ENCODE results near the gene SERPINA3.

SERPINA3 gene

DNA sequence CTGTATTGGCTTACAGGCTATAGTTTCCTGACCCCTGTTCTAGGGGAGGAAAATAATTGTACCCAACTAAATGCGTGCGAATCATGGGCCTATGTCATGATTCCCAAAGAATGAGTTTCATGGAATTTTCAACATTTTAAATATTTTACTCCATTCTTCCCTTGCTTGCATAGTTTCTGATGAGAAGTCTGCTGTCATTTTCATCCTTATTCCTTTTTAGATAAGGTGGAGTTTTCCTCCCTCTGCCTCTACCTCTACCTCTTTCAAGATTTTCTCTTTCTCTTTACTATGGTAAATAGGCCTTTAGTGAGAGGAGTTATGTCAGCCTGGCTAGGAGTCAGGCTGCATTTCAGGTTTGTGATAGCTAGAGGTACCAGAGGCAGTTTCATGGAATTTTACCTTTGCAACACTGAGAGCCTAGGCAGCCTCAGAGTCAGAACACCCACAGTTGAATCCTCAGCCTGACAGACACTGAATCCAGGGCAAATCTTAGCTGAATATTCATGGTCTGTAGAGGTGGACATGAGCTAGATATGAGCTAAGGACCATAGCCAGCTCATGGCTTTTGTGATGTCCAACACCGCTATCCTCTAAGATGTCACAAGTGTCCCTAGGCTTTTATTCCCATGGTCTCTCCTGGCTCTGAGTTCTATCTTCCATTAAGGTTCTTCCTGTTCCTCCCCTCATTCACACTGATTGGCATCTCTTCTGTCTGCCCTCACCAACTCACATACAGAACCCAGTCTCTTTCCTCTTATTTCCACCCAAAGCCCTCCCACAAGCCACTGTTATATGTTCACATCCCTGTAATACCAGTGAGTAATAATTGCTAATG lies 6.0 kb downstream of the SERPINA3 start:
- Histone ChIP-seq H3K4me1 (ENCODE audit: low read length) (no peaks in the 10 kb centered on the region), H4K20me1 (ENCODE audit: insufficient read depth, low read length) (no peaks in the 10 kb centered on the region), H3K27me3 (ENCODE audit: low read depth, low read length) (peaks cover 9% of the 10 kb centered on the region; the same call in 1 of the 2 replicates), H3K4me3 (ENCODE audit: low read length) (no peak overlapping the region), H2AFZ (ENCODE audit: low read depth, low read length) (no peak overlapping the region), H3K79me2 (ENCODE audit: low read length) (no peaks in the 10 kb centered on the region), H3K4me2 (ENCODE audit: low read length) (no peak overlapping the region), H3K36me3 (replicated peaks; ENCODE audit: low read depth, low read length) (no peaks in the 10 kb centered on the region), H3K9me3 (ENCODE audit: insufficient read depth, low read length) (peaks cover 10% of the 10 kb centered on the region; the same call in 1 of the 2 replicates), H3K9ac (ENCODE audit: low read length) (no peak overlapping the region), H3K27ac (ENCODE audit: low read length) (no peak overlapping the region)
- TF ChIP-seq, protein P1, sequence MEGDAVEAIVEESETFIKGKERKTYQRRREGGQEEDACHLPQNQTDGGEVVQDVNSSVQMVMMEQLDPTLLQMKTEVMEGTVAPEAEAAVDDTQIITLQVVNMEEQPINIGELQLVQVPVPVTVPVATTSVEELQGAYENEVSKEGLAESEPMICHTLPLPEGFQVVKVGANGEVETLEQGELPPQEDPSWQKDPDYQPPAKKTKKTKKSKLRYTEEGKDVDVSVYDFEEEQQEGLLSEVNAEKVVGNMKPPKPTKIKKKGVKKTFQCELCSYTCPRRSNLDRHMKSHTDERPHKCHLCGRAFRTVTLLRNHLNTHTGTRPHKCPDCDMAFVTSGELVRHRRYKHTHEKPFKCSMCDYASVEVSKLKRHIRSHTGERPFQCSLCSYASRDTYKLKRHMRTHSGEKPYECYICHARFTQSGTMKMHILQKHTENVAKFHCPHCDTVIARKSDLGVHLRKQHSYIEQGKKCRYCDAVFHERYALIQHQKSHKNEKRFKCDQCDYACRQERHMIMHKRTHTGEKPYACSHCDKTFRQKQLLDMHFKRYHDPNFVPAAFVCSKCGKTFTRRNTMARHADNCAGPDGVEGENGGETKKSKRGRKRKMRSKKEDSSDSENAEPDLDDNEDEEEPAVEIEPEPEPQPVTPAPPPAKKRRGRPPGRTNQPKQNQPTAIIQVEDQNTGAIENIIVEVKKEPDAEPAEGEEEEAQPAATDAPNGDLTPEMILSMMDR (IDR thresholded peaks at IDR 0.05; ENCODE audit: low read depth, low read length) = no peak
- TF ChIP-seq EZH2phosphoT487 (IDR thresholded peaks at IDR 0.05; ENCODE audit: low read depth) = no peak

DNA sequence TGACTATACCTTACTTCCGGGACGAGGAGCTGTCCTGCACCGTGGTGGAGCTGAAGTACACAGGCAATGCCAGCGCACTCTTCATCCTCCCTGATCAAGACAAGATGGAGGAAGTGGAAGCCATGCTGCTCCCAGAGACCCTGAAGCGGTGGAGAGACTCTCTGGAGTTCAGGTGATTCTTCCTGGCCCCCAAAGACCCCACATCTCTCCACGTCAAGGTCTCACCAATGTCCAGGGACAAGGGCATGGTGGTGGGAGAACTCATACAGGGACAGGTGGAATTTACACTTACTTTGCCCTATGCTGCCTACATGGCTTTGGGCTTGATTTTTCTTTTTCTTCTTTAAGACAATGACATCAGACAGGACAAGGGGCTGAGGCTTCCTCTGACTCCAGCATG lies 7.1 kb downstream of the SERPINA3 start:
- Histone ChIP-seq H3K36me3 (replicated peaks; ENCODE audit: low read depth, low read length) (no peaks in the 10 kb centered on the region), H3K4me2 (ENCODE audit: low read length) (no peak overlapping the region), H3K4me3 (ENCODE audit: low read length) (no peak overlapping the region)

DNA sequence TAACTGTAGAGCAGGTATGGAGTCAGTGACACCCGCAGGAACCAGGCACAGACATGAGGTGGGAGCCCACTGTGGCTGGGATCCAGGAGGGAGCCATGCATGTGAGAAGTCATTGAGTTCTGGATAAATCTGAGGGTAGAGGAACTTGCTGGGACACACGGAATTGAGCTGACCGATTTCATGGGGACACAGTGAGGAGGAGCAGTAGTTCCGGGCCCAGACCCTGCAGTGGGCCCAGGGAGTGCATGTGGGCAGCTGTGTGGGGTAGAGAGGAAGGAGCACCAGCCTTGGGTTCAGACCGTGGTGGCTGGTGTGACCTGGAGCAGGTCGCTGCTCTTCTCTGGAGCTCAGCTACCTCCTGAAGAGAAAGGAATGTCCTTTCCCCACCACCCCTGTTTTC lies 8.4 kb downstream of the SERPINA3 start:
- H3K79me2 ChIP-seq (ENCODE audit: low read length) = no peaks in the 10 kb centered on the region
- H2AFZ ChIP-seq (ENCODE audit: low read depth, low read length) = no peak overlapping the region
- H3K9me3 ChIP-seq (ENCODE audit: insufficient read depth, low read length) = peaks cover 10% of the 10 kb centered on the region; the same call in 1 of the 2 replicates
- no peaks in the 10 kb centered on the region for H3K4me1 ChIP-seq (ENCODE audit: low read length)
- H3K4me3 ChIP-seq (ENCODE audit: low read length) = no peak overlapping the region
- H3K27ac ChIP-seq (ENCODE audit: low read length) = no peak overlapping the region
- no peaks in the 10 kb centered on the region for H3K36me3 ChIP-seq (replicated peaks; ENCODE audit: low read depth, low read length)
- H3K4me2 ChIP-seq (ENCODE audit: low read length) = no peak overlapping the region
- H4K20me1 ChIP-seq (ENCODE audit: insufficient read depth, low read length) = no peaks in the 10 kb centered on the region
- H3K9ac ChIP-seq (ENCODE audit: low read length) = no peak overlapping the region
- peaks cover 10% of the 10 kb centered on the region; the same call in 1 of the 2 replicates for H3K27me3 ChIP-seq (ENCODE audit: low read depth, low read length)
- TF ChIP-seq, protein P1 (IDR thresholded peaks at IDR 0.05; ENCODE audit: low read depth, low read length) = no peak
- TF ChIP-seq EZH2phosphoT487 (IDR thresholded peaks at IDR 0.05; ENCODE audit: low read depth) = no peak

More for the DNA sequence above, 7.1 kb downstream of the SERPINA3 start:
- no peaks in the 10 kb centered on the region for H3K4me1 ChIP-seq (ENCODE audit: low read length)
- no peaks in the 10 kb centered on the region for H3K79me2 ChIP-seq (ENCODE audit: low read length)
- no peak overlapping the region for H2AFZ ChIP-seq (ENCODE audit: low read depth, low read length)
- no peak overlapping the region for H3K9ac ChIP-seq (ENCODE audit: low read length)
- peaks cover 10% of the 10 kb centered on the region; the same call in 1 of the 2 replicates for H3K27me3 ChIP-seq (ENCODE audit: low read depth, low read length)
- H3K9me3 ChIP-seq (ENCODE audit: insufficient read depth, low read length) = peaks cover 10% of the 10 kb centered on the region; the same call in 1 of the 2 replicates
- H4K20me1 ChIP-seq (ENCODE audit: insufficient read depth, low read length) = no peaks in the 10 kb centered on the region
- TF ChIP-seq EZH2phosphoT487 (IDR thresholded peaks at IDR 0.05; ENCODE audit: low read depth) = no peak
- TF ChIP-seq, protein P1 (IDR thresholded peaks at IDR 0.05; ENCODE audit: low read depth, low read length) = no peak
- no peak overlapping the region for H3K27ac ChIP-seq (ENCODE audit: low read length)

DNA sequence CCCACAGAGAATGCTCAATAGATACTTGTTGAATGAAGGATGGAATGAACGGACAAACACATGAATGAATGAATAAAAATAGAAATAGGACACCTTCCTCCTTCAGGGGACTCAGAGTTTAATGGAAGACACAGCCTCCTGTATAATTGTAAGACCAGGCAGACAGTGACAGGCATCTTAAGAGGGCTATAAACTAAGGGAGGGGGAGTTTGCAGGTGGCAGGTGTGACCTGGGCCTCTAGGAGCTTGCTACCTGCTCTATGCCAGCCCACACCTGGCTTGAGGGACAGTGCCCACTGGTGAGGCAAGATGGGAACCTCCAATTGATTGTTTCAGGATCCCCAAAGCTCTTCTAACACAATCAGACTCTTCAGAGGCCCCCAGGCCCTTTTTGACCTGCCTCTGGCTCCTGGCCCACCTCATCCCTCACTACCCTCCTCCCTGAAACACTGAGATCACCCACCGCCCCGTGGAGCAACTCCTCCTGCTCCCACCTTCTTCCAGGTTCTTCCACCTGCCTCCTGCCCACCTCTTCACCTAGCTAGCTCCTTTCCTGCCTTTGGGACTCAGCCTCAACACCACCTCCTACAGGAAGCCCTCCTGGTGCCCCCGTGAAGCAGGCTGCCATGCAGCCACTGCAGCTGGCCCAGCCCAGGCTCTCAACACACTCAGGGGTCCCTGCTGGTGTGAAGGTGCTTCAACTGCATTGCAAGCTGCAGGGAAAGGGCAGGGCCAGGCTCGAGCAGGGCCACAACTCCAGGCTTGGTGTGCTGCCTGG lies 9.4 kb downstream of the SERPINA3 start:
- Histone ChIP-seq H3K36me3 (replicated peaks; ENCODE audit: low read depth, low read length) (no peaks in the 10 kb centered on the region), H3K9me3 (ENCODE audit: insufficient read depth, low read length) (peaks cover 10% of the 10 kb centered on the region; the same call in 1 of the 2 replicates), H3K9ac (ENCODE audit: low read length) (no peak overlapping the region), H2AFZ (ENCODE audit: low read depth, low read length) (no peak overlapping the region), H3K4me2 (ENCODE audit: low read length) (no peak overlapping the region), H3K27me3 (ENCODE audit: low read depth, low read length) (peaks cover 10% of the 10 kb centered on the region; the same call in 1 of the 2 replicates), H4K20me1 (ENCODE audit: insufficient read depth, low read length) (no peaks in the 10 kb centered on the region), H3K27ac (ENCODE audit: low read length) (no peak overlapping the region), H3K4me3 (ENCODE audit: low read length) (no peak overlapping the region), H3K4me1 (ENCODE audit: low read length) (no peaks in the 10 kb centered on the region), H3K79me2 (ENCODE audit: low read length) (no peaks in the 10 kb centered on the region)
- TF ChIP-seq, protein P1 (IDR thresholded peaks at IDR 0.05; ENCODE audit: low read depth, low read length) = no peak
- no peak for TF ChIP-seq EZH2phosphoT487 (IDR thresholded peaks at IDR 0.05; ENCODE audit: low read depth)

All from OCI-LY3 (cell line).